SK-N-MC (cell line): Measurements from ENCODE around the gene GPR132.

ENCODE experiments used
- EZH2 ChIP-seq: fragments of 200-600 bp; sonication (generic); IDR thresholded peaks from one replicate; pipeline ENCODE4 v1.6.1; 2017; ENCODE audit warnings: antibody characterized with exemption
- FOXP2 ChIP-seq: optimal IDR thresholded peaks from 2 replicates; pipeline ENCODE3; 2011; ENCODE audit warnings: mild to moderate bottlenecking, moderate library complexity; ENCODE audit not compliant: insufficient read depth; ENCODE audit errors: extremely low read length, control extremely low read depth
- POLR2AphosphoS5 ChIP-seq: IDR thresholded peaks from 2 replicates; pipeline ENCODE4 v1.6.1; 2012; ENCODE audit warnings: mild to moderate bottlenecking, low read depth, low read length, borderline replicate concordance

- TF ChIP-seq EZH2 = no peak
- TF ChIP-seq POLR2AphosphoS5 = no peak
- no peak for TF ChIP-seq FOXP2
Observed at GRCh38 chr14:105099778-105100177, 34.5 kb upstream of the GPR132 start.
